ENCODE measurements around the gene ESR1.

DNA sequence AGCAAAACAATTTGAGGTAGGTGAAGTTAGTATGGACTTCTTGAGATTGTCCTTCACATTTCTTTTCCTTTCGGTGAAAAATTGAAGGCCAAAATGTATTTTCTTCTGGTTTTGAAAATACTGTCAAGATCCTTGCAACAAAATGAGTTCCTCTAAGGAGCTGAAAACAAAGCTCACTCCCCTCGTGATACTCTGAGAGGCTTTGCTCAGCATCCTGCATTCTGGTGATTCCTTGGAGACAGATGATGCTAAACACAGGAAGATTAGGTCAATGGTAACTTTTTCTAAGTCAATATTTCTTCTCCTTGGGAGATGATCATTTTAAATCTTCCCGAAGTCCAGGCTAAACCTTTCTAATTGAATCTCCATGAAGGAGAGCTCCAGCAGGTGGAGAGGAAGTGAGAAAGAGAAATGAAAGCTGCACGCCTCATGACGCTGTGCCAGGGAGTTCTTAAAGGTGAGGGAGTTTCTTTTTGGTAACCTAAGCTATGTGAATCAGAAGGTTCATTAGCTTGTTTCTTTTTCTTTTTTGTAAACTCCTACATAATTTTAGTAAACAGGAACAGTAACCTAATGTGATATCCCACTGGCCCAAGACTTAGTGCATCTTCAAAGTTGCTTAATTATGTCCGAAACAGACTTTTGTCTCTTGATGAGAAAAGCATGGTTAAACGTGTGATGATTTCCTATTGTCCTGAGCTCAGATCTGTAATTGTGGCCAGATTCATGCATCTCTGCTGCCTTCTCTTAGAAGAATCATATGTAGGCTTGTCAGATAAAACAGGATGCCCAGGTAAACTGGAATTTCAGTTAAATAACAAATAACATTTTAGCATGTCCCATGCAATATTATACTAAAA, 15.0 kb downstream of the ESR1 start:
- TF ChIP-seq CTCF (IDR thresholded peaks at IDR 0.05) (no peak), POLR2A (IDR thresholded peaks at IDR 0.05) (no peak)
